ENCODE results near the gene MYRF.

The MYRF gene

DNA sequence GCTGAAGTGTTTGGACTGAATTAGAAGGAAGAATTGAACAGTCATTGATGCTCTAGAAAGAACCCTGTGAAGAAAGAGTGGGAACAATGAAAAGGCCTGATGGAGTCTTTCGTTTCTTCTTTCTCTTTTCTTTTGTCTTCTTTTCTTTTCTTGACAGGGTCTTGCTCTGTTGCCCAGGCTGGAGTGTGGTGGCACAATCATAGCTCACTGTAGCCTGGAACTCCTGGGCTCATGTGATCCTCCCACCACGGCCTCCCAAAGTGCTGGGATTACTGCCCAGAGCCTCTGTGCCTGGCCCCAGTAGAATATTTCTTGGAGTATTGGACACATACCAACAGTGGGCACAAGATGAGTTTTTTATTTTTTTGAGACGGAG lies 41.4 kb downstream of the MYRF start:
- DNase-seq (ENCODE audit: low read depth, low spot score) = no peak

DNA sequence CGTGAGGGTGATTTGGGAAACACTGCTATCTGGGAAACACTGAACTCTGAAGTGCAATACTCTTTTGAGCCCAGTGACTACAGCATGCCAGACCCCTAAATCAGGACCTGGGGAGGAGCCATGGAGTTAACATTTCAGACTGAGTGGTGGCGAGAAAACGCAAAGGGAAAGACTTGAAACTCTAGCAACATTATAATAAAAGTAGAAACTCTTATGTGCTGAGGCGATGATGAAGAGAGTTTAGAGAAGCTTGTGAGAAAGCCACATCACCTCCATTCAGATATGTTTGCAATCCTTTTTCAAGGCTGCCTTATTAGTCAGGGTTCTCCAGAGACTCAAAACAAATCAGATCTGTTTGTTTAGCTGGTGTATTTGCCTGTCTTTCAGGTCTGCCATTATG lies 42.1 kb downstream of the MYRF start:
- DNase-seq (ENCODE audit: low read depth, low spot score) = no peak

DNA sequence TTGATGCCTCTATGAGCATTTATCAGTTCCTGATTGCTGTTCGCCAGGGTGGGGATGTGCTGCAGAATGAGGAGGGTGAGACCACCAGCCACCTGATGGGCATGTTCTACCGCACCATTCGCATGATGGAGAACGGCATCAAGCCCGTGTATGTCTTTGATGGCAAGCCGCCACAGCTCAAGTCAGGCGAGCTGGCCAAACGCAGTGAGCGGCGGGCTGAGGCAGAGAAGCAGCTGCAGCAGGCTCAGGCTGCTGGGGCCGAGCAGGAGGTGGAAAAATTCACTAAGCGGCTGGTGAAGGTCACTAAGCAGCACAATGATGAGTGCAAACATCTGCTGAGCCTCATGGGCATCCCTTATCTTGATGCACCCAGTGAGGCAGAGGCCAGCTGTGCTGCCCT lies 43.0 kb downstream of the MYRF start:
- DNase-seq (ENCODE audit: low read depth, low spot score) = no peak

DNA sequence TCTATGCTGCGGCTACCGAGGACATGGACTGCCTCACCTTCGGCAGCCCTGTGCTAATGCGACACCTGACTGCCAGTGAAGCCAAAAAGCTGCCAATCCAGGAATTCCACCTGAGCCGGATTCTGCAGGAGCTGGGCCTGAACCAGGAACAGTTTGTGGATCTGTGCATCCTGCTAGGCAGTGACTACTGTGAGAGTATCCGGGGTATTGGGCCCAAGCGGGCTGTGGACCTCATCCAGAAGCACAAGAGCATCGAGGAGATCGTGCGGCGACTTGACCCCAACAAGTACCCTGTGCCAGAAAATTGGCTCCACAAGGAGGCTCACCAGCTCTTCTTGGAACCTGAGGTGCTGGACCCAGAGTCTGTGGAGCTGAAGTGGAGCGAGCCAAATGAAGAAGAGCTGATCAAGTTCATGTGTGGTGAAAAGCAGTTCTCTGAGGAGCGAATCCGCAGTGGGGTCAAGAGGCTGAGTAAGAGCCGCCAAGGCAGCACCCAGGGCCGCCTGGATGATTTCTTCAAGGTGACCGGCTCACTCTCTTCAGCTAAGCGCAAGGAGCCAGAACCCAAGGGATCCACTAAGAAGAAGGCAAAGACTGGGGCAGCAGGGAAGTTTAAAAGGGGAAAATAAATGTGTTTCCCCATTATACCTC lies 43.6 kb downstream of the MYRF start:
- no peak for DNase-seq (ENCODE audit: low read depth, low spot score)

DNA sequence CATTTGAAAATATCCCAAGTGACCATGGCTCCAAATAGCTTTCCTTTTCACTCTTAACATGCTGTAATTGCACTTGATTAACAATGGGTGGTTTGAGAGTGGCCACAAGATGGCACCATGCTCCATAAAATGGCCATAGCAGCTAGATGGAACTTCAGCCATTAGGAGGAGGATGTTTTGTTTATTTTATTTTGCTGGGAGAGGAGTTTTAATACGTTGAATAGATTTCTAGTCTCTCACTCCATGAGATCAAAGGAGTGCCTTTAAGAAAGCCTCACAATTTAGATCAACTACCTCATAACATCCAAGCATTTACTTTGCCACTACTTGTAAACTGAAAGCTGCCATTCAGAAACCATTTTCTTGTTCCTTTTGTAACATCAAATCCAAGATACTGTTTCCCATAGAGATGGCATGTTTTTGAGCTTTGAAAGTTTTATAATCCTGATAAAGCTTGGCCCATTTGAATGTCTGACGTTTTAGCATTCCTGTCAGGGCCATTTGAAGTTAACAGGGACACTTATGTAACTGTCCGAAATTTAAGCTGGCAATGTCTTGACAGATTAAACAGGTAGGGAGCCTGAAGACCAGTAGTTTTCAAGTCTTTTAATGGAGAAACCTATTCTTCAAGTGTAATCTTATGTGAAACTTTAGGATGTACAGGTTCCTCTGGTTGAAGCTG lies 45.0 kb downstream of the MYRF start:
- peak; percentile 64 for DNase-seq (ENCODE audit: low read depth, low spot score)

DNA sequence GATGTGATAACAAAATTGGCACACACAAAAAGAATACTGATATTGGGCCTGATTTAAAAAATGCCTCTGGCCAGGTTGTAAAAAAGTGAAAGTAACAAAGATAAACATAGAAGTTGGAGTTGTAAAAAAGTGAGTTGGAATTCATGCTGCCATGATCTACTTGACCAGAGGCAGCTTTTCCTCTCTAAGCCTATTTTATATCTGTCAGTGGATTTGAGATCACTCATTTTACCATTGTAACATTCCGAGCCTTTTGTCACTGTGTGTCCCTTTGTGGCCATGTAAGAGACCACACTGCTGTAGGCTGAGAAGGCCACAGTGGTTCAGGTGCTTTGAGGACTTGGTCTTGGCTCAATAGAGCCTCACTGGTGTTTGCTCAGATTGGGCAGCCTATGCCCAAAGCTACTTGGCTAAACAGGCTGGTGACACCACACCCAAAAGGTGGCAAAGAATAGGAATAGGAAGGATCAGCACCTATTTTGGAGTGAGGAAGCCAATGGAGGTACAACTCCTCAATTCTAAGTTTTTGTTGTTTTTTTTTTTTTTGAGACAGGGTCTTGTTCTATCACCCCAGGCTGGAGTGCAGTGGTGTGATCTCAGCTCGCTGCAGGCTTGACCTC lies 47.3 kb downstream of the MYRF start:
- DNase-seq (ENCODE audit: low read depth, low spot score) = no peak

DNA sequence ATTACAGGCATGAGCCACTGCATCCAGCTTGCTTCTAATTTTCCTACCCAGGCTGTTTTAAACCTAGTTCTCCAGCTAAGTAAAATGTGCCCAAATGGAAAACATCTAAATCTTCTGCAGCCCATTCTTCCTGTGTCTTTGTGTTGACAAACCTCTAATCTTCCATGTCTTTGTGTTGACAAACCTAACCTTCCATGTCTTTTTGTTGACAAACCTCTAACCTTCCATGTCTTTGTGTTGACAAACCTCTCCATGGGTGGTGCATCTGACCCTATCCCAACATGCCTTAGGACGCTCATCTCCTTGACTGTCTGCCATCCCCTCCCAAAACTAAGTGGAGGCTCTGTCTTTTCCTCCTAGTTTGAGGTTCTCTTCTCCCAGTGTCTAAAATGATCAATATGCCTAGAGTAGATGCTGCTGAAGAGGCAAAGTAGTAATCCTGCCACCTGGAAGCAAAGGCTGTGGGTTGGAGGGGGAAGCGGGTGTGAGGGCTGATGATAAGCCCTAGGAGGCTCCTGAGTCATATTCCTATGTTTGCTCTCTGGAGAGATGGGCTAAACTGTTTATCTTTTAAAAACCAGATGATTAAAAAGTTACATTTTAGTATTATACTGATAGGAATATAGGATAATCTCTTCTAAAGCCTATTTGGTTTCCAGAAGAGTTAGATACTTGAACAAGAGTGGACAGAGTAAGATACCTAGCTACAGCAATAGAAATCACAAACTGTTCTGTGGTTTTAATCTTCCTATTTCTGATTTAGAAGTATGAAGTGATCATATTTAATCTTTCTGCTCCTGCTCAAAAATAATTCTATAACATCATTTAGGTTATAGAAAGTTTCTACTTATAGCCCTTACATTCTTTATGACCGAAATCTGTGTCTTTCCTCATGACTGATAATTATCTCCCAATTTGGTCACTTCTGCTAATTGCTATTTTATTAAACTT lies 48.2 kb downstream of the MYRF start:
- DNase-seq (ENCODE audit: low read depth, low spot score) = no peak

DNA sequence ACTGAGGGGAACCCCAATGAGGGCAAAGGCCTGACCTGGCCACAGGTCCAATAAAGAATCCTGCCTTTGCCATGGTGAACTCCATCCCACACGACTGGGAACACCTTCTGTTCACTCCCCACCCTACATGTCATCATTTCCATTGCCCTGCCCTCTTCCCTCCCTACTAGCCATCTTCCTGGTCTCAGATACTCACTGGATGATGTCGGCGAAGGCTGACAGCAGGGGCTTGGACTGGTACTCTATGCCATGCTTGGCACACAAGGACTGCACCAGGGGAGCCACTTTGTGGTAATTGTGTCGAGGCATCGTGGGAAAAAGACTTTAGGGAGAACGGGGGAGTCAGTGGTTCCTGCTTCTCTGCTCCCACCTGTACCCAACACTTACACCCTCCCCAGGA lies 50.2 kb downstream of the MYRF start:
- no peak for DNase-seq (ENCODE audit: low read depth, low spot score)

DNA sequence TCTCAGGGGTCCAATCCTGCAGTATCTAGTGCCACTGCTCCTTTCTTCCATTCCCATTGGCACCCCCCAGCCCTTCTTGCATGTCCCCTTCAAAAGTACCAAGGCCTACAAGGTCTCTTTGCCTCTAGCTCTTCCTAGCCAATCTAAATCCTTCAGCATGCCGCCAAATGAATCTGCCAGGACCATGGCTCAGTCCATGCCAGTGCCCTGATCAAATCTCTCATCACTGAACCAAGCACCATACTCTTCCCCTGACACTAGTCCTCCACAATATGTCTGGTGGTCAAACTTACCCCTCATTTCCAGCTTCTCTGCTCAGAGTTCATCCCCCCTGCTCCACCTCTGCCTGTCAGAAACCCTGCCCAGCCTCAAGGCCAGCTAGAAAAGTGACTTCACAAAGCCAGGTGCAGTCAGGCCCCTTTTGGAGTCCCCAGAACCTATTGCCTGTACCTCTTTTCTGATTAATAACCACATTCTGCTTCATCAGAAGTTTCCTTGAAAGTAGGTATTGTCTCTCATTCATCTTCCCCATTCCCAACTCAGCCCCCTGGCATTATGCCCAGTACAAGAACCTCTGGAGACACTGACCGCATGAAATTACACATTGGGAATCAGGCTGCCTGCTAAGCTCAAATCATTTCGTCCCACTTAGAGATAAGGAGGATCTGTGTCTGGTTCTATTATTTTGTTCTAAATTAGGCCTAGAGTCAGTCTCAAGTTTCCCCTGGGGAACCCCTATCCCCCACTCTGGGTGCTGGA lies 51.6 kb downstream of the MYRF start:
- no peak for DNase-seq (ENCODE audit: low read depth, low spot score)

DNA sequence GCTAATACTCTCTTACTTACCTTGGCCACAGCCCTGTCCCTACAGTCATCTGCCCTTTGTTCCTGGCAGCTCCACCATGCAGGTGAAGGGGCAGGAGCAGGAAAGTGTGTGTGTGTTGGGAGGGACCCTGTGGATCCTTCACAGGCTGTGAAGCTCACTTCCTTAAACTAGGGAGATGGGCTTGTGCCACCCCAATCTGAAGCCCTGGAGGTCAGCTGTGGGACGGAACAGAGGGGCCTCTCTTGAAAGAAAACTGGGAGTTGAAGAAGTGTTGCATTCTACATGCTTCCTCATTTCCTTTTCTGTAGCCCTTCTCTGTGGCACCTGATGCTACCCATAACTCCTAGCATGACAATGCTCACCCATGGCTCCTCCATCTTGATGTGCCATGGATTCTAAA lies 52.7 kb downstream of the MYRF start:
- no peak for DNase-seq (ENCODE audit: low read depth, low spot score)

DNA sequence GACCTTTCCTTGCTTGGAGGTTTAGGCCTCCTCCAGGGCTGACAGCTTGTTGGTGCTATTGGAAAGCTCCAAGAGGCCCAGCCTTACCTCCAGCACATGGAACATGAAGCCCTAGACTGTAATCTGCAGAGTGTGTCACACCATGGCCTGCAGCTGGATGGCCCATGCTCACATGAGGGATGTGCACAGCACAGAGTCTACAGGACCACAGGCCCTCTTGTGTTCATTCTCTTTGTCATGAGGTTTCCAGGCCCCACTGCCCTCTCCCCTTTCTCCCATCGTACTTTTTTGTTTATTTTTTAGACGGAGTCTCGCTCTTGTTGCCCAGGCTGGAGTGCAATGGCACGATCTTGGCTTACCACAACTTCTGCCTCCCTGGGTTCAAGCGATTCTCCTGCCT lies 54.3 kb downstream of the MYRF start:
- DNase-seq (ENCODE audit: low read depth, low spot score) = no peak

DNA sequence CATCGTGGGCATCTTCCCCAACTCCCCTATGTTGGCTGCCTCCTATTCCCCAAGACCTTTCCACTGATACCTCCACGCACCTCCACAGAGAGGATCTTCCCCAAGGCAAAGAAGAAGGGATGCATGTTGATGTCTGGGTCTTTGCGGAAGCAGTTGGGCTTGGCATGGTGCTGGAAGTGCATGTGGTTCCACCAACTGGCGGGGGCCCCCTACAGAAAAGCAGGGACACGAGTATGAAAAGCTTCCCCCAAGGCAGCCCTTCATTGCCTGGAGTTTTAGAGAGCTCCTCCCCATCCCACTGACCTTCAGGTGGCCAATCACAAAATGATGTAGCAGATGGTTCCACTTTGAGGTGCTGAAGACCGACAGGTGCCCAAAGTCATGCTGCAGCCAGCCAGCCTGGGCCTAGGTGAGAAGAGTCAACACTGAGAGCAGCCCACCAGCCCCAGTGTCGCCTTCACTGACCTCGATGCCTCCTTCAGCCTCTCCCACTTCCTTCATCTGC lies 58.3 kb downstream of the MYRF start:
- no peak for DNase-seq (ENCODE audit: low read depth, low spot score)

DNA sequence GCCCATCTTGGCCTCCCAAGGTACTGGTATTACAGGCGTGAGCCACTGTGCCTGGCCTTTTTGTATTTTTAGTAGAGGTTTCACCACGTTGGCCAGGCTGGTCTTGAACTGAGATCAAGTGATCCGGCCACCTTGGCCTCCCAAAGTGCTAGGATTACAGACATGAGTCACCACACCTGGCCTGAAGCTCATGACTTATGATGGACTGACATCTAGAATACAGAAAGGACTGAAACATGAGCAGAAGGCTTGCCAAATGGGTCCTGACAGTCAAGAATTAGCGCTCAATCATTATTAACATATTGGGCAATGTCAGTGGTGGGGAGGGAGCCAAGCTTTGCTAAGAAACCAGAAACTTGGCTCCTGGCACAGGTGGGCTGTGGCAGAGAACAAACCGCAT lies 59.4 kb downstream of the MYRF start:
- DNase-seq (ENCODE audit: low read depth, low spot score) = no peak

DNA sequence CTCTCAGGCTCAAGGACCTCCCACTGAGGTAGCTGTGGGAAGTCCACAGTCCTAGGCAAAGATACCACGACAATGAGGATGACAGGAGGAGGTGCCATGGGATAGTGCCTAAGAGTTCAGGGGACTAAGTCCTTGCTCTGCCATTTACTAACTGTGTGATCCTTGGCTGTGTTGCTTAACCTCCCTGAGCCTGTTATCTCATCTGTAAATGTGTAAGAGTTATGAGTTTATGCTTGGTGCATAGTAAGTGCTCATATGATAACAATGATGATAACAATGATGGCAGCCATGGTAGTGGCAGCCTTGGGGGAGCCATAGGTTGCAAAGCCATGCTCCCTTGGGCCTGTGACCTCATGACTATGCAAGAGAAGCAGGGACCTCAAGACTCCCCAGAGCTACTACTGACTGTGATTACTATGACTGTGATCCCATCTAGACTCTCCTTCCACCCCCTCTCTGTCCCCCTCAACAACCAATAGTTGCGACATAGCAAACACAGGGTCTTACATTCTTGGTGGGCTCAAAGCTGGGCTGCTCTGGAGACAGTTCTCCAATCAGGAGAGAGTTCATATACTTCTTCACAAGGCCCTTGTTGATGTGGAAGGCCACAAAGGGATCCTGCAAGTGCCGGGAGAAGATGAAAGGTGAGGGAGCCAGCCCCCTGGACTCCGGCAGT lies 60.4 kb downstream of the MYRF start:
- no peak for DNase-seq (ENCODE audit: low read depth, low spot score)

DNA sequence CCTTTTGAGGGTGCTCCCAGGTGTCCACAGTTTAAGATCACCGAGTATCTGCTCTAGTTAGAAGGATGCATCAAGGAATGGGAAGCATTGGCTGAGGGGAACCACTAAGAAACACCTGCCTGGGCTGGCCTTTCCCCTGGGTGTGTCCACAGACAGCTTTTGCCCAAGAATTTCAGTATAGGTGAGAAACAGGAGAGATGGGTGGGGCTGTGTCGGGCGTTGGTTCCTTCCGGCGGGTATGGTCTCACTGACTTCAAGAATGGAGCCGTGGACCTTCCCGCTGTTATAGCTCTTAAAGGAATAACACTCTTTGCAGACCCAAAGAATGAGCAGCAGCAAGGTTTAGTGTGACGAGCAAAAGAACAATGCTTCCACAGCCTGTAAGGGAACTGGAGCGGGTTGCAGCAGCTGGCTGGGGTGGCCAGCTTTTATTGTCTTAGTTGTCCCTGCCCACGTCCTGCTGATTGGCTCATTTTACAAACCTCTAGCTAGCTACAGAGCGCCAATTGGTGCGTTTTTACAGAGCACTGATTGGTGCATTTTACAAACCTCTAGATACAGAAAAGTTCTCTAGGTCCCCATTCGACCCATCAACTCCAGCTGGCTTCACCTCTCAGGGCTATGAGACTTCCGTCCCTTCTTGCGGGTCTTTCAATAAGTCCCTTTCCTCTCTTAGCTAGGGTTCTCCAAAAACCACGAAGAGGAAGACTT lies 62.0 kb downstream of the MYRF start:
- no peak for DNase-seq (ENCODE audit: low read depth, low spot score)

DNA sequence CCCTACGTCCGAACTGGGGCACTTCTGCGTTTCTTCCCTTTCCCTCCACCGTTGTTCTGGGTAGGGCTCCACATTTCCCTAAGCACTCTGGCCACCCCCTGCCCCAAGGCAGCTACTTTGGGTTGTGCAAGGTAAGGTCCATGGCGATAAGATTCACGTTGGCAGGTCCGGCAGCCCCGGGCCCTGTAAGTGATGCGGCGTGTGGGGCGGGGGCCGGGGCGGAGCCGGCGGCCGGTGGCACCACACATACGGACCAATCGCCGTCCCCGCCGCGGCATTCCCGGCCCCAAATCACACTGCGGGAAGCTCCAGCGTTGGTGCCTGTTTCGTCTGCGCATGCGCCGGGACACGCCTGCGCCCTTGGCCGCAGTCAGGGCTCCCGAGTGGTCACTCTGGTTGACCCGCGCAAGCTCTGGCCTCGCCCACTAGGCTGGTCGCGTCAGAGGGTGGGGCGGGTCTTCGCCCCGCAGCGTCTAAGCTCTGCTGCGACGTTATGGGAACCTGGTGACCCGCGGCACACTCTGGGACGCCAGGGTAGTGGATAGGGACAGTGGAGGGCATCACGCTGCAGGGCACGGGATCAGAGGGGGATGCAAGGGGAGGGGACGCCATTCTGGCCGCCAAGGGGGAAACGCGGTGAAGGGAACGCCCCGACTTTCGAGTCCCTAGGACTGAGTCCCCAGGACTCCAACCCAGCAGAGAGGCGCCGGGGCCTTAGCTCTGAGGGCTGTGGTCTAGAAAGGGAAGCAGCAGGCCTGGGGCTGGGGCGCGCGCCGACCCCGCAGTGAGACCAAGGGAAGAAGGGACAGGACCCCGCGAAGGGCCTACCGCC lies 62.7 kb downstream of the MYRF start:
- peak; percentile 94 for DNase-seq (ENCODE audit: low read depth, low spot score)

DNA sequence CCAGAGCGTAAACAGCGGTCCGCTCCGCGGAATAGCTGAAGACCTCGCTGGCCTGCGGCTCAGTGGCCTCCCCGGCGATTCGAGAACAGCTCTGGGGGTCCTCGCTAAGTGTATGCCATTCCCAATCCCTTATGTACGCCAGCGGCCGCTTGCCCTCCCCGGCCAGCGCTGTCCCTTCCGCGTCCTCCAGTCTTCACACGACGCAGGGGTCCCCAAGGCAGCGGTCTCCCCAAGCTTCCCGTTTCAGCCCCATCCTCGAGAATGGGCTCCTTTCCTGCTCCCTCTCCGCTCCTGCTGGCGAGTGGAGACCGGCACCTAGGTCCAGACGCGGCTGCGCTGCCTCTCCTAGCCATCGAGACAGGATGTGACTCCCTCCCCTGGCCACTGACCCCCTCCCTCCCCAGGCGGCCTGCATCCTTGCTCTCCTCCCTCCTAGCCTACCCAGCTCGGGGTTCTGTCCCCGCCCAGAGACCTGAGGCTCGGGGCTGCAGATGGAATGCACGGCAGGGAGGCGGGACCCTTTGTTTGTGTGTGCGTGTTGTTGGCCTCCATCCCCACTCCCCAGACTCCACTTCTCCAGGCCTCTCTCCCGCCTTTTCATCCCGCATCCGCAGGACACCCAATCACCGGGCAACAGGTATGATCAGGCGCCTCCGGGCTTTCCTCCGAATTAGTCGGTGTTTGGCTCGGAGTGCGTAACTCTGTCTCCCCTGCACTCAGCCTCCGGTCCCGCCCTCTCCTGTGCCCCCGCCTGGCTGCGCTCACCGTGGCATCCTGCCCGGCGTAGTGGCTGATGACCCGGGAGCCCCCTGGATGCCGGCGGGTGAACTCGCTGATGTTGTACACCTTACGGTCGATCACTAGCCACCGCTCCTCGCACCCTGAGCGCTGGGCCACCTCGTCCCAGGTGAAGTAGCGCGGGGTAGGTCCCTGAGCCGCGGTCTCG lies 63.6 kb downstream of the MYRF start:
- DNase-seq (ENCODE audit: low read depth, low spot score) = no peak
